HG02938 (cell line): ENCODE measurements around the gene SNAP91.
"Not testable (repeated sequence)": the region's sequence is repeated elsewhere in the genome, so short reads cannot be mapped to it uniquely, and the experiment has no call there.

ENCODE experiments used
- ATAC-seq: cut with Tn5 transposase; IDR thresholded peaks from one replicate; pipeline ENCODE4 v1.9.1; 2021; ENCODE audit warnings: mild to moderate bottlenecking, moderate library complexity; ENCODE audit not compliant: unreplicated experiment

The SNAP91 gene, protein sequence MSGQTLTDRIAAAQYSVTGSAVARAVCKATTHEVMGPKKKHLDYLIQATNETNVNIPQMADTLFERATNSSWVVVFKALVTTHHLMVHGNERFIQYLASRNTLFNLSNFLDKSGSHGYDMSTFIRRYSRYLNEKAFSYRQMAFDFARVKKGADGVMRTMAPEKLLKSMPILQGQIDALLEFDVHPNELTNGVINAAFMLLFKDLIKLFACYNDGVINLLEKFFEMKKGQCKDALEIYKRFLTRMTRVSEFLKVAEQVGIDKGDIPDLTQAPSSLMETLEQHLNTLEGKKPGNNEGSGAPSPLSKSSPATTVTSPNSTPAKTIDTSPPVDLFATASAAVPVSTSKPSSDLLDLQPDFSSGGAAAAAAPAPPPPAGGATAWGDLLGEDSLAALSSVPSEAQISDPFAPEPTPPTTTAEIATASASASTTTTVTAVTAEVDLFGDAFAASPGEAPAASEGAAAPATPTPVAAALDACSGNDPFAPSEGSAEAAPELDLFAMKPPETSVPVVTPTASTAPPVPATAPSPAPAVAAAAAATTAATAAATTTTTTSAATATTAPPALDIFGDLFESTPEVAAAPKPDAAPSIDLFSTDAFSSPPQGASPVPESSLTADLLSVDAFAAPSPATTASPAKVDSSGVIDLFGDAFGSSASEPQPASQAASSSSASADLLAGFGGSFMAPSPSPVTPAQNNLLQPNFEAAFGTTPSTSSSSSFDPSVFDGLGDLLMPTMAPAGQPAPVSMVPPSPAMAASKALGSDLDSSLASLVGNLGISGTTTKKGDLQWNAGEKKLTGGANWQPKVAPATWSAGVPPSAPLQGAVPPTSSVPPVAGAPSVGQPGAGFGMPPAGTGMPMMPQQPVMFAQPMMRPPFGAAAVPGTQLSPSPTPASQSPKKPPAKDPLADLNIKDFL

DNA sequence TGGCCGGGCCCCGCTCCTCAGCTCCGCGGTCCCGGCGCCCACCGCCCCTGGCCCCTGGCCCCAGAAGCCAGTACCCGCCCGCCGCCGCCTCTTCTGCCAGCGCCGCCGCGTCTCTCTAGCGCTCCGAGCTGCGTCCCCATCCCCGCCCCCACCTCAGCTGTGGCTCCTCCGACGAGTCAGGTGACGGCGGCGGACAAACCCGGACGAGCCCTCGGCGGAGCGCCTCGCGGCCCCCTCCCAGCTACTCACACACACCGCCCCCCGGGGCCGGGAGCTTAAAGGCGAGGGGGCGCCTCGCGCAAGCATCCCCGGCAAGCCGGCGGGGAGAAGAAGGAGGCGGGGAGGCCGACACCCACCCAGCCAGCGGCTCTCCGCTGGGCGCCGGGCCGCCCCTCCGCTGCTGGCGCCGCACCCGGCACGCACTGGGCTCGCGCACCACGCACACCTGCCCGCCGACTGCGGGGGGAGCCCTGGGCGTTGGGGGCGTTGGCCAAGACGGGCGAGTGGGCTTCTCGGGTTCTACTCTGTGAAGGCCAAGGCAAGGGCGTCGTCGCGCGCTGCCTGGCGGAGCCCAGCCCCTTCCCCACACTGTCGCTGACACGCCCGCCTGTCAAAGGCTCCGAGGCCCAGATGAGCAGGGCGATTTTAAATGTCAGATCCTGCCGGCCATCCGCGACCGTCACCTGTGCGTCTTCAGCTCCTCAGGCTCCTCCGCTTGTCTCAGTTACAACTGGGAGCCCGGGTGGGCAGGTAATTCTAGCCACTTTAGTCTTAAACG lies at the start of gene SNAP91:
SNAP91 (minus strand) TSS at position 132 of the 778 bp plus-strand sequence. CDS start 1,174 bp downstream, outside the sequence.
- ATAC-seq: no peak

DNA sequence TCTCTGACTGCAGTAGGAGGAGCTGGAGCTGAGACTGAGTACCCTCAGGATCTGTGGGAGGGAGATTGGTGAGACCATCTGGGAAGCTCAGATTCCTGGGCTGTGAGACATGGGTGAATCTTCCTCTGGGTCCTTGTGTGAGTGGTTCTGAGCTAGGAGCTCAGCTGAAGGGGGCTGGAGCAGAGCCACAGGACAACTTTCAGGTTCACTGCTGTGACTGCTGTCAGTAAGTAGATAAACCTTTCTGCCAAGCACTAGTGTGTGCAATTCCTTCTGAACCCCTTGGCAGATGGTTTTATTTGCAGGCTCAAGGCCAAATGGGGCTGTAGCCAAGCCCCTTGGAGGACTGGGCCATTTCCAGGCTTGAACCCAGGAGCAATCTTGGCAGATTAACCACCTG lies 49.6 kb upstream of the SNAP91 start:
- ATAC-seq: no peak

DNA sequence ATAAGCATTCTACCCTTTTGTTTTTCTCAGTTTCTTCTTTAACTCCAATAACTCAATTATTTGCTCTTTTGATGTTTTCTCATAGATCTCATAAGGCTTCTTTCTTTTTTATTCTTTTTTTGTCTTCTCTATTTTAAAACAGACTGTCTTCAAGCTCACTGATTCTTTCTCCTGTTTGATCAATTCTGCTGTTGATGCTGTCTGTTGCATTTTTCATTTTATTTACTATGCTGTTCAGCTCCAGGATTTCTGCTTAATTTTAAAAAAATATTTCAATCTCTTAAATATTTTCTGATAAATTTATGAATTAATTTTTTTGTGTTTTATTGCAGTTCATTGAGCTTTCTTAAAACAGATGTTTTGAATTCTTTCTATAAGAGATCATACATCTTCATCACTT lies 48.1 kb upstream of the SNAP91 start:
- no peak for ATAC-seq

DNA sequence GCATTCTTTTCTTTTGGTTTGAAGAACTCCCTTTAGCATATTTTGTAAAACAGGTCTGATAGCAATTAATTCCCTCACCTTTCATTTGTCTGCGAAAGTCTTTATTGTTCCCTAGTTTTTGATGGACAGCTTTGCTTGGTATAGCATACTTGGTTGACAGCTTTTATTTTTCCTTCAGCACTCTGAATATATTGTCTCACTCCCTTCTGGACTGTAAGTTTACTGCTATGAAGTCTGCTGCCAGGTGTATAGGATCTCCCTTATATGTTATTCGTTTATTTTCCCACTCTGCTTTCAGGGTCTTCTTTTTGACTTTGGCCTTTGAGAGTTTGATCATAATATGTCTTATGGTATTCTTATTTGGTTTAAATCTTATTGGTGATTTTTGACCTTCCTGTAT lies 47.7 kb upstream of the SNAP91 start:
- no peak for ATAC-seq

DNA sequence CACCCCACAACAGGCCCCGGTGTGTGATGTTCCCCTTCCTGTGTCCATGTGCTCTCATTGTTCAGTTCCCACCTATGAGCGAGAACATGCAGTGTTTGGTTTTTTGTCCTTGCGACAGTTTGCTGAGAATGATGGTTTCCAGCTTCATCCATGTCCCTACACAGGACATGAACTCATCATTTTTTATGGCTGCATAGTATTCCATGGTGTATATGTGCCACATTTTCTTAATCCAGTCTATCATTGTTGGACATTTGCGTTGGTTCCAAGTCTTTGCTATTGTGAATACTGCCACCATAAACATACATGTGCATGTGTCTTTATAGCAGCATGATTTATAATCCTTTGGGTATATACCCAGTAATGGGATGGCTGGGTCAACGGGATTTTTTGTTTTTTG lies 43.5 kb upstream of the SNAP91 start:
- ATAC-seq: not testable (repeated sequence)

- no peak for ATAC-seq
Measured at GRCh38 chr6:83741089-83741488, 32.2 kb upstream of the SNAP91 start.

DNA sequence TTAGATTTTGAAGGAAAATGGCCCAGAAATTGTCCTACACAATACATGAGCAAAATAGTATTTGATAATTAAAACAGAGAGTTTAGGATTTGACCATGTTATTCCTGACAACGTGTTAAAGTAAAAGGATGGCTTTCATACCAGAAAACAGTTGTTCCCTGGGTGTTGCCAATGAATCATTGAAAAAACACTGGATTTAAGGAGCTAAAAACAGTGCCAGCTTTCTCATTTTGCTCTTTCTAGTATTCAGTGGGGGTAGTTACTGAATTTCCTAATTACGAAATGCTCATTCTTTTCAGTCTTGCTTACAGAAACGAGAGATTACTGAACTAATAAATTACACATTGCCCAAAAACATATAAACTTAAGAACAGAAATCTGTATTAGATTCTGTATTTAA lies 26.6 kb upstream of the SNAP91 start:
- no peak for ATAC-seq

DNA sequence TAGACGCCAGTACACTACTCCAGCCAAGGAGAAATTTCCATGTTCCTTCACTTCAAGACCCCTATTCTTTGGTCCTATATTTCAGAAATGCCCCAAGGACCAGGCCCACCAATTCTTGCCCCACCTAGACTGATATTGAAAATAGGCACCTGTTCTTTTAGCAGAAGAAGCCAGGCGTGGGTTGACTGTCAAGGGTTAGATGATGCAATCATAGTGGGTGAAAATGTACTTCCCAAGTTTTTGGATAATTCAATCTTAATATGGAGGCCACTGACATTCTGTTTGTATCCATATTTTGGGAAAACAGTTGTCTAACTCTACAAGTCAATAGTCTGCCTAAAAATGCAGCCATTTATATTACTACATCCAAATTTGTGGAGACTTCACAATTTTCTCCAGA lies 21.0 kb upstream of the SNAP91 start:
- ATAC-seq: no peak

DNA sequence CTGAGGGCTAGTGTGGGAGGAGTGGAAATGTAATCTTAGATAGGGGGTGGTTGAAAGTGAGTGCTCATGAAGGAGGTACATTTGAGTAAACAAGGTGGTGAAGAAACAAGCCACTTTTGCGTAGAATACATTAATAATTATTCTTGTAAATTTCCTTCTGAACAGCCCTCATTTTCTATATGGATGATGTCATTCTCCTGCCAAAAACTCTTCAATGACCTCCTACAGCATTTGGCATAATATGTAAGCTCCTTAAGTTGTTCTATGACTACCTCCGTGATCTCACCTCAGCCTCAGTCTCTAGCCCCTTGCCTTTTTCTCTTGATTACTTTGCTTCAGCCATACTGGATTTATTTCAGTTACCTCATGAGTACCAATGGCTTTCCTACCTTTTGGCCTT lies 14.0 kb upstream of the SNAP91 start:
- no peak for ATAC-seq

DNA sequence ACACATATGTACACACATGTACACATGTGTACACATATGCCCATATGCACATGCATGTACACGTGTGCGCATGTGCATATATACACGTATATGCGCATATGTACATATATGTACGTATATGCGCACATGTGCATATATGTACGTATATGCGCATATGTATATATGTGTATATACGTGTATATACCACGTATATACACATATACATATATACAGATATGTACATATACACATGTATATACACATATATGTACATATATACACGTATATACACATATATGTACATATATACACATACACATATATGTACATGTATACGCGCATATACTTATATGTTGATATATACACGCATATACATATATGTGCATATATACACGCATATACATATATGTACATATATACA lies 8.9 kb upstream of the SNAP91 start:
- ATAC-seq: no peak

DNA sequence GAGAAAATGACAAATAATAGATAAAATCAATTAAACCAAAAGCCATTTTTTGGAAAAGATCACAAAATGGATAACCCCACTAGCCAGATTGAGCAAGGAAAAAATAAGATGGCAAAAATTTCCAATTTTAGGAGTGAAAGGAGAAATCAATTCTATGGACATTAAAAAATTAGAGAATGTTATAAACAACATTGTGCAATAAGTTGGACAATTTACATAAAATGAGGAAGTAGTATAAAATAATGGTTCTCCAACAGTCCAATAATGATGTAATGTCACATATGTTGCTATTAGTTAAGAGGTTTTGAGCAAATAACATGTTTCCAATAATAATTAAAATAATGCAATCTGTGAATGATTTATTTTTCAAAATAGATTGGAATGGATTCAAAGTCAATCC lies 3.1 kb upstream of the SNAP91 start:
- ATAC-seq: no peak

DNA sequence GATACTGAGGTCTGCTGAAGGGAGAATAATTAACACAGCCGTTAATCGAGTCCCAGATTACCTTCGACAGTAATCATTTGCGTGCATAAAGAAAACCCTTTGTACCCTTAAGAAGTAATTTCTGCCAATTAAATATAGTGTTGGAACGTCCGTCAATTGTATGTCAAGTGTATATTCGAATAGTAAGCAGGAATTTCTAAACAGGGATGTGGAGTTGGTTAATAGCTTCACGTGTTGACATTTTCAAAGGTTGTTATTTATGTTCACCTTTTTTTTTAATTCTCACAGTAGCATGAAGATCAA lies 798 bp upstream of the SNAP91 start:
- no peak for ATAC-seq

GRCh38 chr6:83708546-83708969 lies 343 bp downstream of the SNAP91 start:
- ATAC-seq: no peak

DNA sequence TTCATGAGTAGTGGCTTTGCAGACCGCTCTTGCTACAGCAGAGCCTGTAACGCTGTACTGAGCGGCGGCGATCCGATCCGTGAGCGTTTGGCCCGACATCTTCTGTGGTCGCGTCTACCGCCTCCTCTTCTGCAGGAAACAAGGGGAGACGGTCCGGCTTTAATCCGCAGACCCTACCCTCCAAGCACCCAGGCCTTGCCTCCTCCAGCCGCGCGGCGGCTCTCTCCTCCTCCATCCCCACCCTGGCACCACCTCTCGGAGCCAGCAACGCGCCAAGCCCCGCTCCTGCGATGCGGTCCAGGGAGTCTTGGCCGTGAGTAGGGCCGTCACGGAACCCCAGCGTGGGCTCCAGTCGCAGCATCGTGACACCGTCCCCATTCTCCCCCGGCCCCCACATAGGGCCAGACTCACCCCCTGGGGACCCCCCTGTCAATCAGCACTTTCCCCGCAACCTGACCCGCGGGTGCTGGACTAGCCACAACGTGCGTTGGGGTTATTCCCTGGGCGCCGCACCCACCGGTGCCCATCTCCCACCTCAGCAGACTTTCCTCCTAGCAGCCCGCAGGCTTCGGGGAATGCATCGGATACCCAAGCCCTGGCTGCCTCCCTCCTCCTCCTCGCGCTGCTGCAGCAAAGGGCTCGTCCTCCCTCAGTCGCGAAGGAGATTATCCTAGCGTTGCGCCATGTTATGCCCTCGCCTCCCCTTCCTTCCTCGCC lies 914 bp downstream of the SNAP91 start:
- no peak for ATAC-seq

DNA sequence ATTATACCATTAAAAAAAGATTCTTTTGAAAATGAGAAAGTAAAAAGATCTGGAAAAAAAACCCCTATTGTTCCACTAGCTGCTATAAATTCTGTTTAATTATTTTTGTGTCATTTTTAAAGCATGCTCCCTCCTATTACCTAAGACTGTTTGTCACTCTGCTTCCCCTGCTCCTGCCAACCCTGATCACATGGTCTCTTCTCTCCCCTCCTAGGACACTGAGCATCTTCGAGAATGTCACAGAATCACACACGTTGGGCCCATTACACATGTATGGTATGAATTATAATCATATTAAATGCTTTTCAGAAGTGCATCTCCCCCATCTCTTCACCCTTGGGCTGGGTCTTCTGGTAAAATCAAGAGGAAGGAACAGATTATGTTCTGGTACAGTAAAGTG lies 6.2 kb downstream of the SNAP91 start:
- no peak for ATAC-seq

DNA sequence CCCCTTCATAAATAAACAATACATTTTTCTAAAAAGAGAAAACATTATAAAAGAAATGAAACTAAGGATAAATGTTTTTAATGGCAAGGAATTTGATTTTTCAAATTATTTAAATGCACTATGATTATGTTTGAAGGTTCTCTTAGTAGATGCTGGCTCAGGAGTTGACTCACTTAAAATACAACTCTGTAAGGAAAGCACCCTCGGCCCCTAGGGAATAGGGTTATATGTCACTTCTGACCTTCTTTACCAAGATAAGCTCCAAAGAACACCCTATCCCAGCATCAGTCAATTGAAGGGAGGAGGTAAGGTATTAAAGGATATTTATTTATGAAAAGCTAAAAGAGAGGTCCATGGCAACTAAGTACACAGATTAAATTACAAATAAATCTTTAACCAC lies 6.8 kb downstream of the SNAP91 start:
- ATAC-seq: no peak

- no peak for ATAC-seq
Measured at GRCh38 chr6:83696674-83697073, 12.2 kb downstream of the SNAP91 start.

- ATAC-seq: no peak
Measured at GRCh38 chr6:83685481-83685880, 23.4 kb downstream of the SNAP91 start.

GRCh38 chr6:83677791-83678190 lies 31.1 kb downstream of the SNAP91 start:
- ATAC-seq: no peak

DNA sequence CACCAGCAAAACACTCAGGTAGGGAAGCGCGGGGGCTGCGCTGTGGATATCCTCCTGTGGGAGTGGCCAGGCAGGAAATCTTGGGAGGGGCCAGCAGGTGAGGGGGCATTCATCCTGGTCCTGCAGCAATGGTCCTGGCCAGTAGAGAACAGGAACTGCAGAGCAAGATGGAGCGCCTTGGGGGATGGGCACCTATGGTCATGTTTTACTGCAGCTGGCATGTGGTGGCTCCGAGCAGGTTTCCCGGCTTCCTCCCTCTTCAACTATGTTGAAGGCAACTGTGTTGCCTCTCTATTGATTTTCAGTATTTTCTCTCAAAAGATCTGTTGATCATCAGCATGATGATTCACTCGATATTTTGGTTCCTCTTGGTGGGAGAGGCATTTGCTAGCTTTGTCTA lies 70.9 kb downstream of the SNAP91 start:
- no peak for ATAC-seq

GRCh38 chr6:83636800-83637199 lies 72.1 kb downstream of the SNAP91 start:
- ATAC-seq: no peak
